Endothelial cell of umbilical vein (primary cell): Measurements from ENCODE around the gene ZNF580. TPM values are rescaled to one million over a fixed set of nuclear protein-coding genes. Genes with fewer than 3 reads are reported as not detected.

Source experiments
- BruUV-seq: library from RNA; stranded (reverse); fragments of 400-500 nt; replicated peaks from 2 replicates; lab custom pipeline; 2021; lab: Mats Ljungman, UMichigan
- CTCF ChIA-PET: fragments of 300-600, 350-600 bp; sonication (Branson Sonifier 250); formaldehyde crosslinking; loops from one replicate; lab custom pipeline; 2021; ENCODE audit warnings: antibody characterized with exemption, inconsistent platforms; lab: Charles Lee
- POLR2A ChIA-PET: fragments of 300-600, 350-600 bp; sonication (Branson Sonifier 250); formaldehyde crosslinking; loops from one replicate; lab custom pipeline; 2021; ENCODE audit warnings: antibody characterized with exemption, inconsistent platforms; lab: Charles Lee
- DNase-seq: peaks from one replicate; pipeline ENCODE4 v3.0.0-alpha.2; 2011; ENCODE audit warnings: low read depth, low spot score
- FAIRE-seq: peaks from 2 replicates; lab custom pipeline; 2011; peaks lifted over from hg19 to GRCh38; lab: Jason Lieb, UNC
- H2AFZ ChIP-seq: 2 replicates; pipeline ENCODE4 v1.6.0; 2012; ENCODE audit warnings: low read depth, low read length, control low read depth, inconsistent platforms
- H3K27ac ChIP-seq: 2 replicates; pipeline ENCODE4 v1.5.1; 2011; ENCODE audit warnings: low read depth, mild to moderate bottlenecking, control low read depth, low read length, moderate library complexity; ENCODE audit not compliant: insufficient read depth
- H3K27me3 ChIP-seq, 2 experiments: 2 replicates each; pipeline versions ENCODE4 v1.6.0 to v1.6.1; 2011; ENCODE audit warnings: low read length in 2 of 2, mixed read lengths in 1 of 2; ENCODE audit not compliant: control insufficient read depth in 2 of 2, insufficient read depth in 2 of 2
- H3K36me3 ChIP-seq, 2 experiments: 2 replicates in 1 of 2; 3 replicates in 1 of 2; pipeline ENCODE4 v1.5.1; 2011; ENCODE audit warnings: low read length in 2 of 2, mild to moderate bottlenecking in 1 of 2, moderate library complexity in 1 of 2; ENCODE audit not compliant: control insufficient read depth in 2 of 2, insufficient read depth in 2 of 2; ENCODE audit errors: extremely low read depth in 1 of 2
- H3K4me1 ChIP-seq: 3 replicates; pipeline ENCODE4 v1.5.1; 2011; ENCODE audit warnings: mild to moderate bottlenecking, low read length; ENCODE audit not compliant: control insufficient read depth, insufficient read depth; ENCODE audit errors: extremely low read depth
- H3K4me2 ChIP-seq: 2 replicates; pipeline ENCODE4 v1.6.1; 2011; ENCODE audit warnings: low read length, control low read depth, mixed read lengths; ENCODE audit not compliant: insufficient read depth
- H3K4me3 ChIP-seq, 3 experiments: fragments of 200-600 bp in 1 of 3; sonication (generic), shearing (Covaris generic) in 1 of 3; replicated peaks in 1 of 3; 2 replicates each; pipeline ENCODE4 v1.5.1; 2011 to 2016; ENCODE audit warnings: control low read depth in 3 of 3, low read length in 3 of 3, mild to moderate bottlenecking in 2 of 3, inconsistent platforms in 1 of 3, low read depth in 1 of 3, moderate library complexity in 1 of 3; ENCODE audit not compliant: insufficient read depth in 1 of 3
- H3K79me2 ChIP-seq: 2 replicates; pipeline ENCODE4 v1.6.0; 2012; ENCODE audit warnings: low read length, inconsistent platforms; ENCODE audit not compliant: control insufficient read depth, insufficient read depth
- H3K9ac ChIP-seq: replicated peaks from 2 replicates; pipeline ENCODE3; 2011; ENCODE audit warnings: low read length, control low read depth; ENCODE audit not compliant: insufficient read depth; ENCODE audit errors: extremely low read depth
- H3K9me1 ChIP-seq: replicated peaks from 3 replicates; pipeline ENCODE4 v1.6.0; 2011; ENCODE audit warnings: mild to moderate bottlenecking, low read length; ENCODE audit not compliant: control insufficient read depth, insufficient read depth; ENCODE audit errors: extremely low read depth
- H3K9me3 ChIP-seq: replicated peaks from 2 replicates; pipeline ENCODE4 v1.5.1; 2012; ENCODE audit warnings: low read length, inconsistent platforms; ENCODE audit not compliant: control insufficient read depth, insufficient read depth
- H4K20me1 ChIP-seq: replicated peaks from 2 replicates; pipeline ENCODE3; 2011; ENCODE audit warnings: mild to moderate bottlenecking, low read length; ENCODE audit not compliant: control insufficient read depth, insufficient read depth; ENCODE audit errors: extremely low read depth
- CTCF ChIP-seq, 2 donors: IDR thresholded peaks; 1 replicate in 1 of 2; 2 replicates in 1 of 2; pipeline ENCODE4 v1.5.1; 2011; ENCODE audit warnings: low read length in 2 of 2, mild to moderate bottlenecking in 2 of 2, moderate library complexity in 2 of 2, control low read depth in 1 of 2, inconsistent platforms in 1 of 2, low read depth in 1 of 2; ENCODE audit not compliant: insufficient read depth in 1 of 2; ENCODE audit errors: extremely low read depth in 1 of 2
- EZH2 ChIP-seq: IDR thresholded peaks from 2 replicates; pipeline ENCODE4 v1.6.1; 2012; ENCODE audit warnings: borderline replicate concordance, low read depth, mild to moderate bottlenecking, moderate library complexity, low read length, inconsistent platforms; ENCODE audit not compliant: severe bottlenecking
- FOS ChIP-seq: IDR thresholded peaks from 2 replicates; pipeline ENCODE4 v1.6.1; 2011; ENCODE audit warnings: mild to moderate bottlenecking, low read length, moderate library complexity, borderline replicate concordance; ENCODE audit not compliant: insufficient read depth
- GATA2 ChIP-seq: IDR thresholded peaks from 2 replicates; pipeline ENCODE4 v1.7.0; 2011; ENCODE audit warnings: low read depth, mild to moderate bottlenecking, moderate library complexity, mixed read lengths, low read length; ENCODE audit not compliant: insufficient read length, insufficient read depth
- JUN ChIP-seq: IDR thresholded peaks from 2 replicates; pipeline ENCODE4 v1.6.1; 2011; ENCODE audit warnings: borderline replicate concordance, low read depth; ENCODE audit not compliant: insufficient read length, insufficient read depth
- MYC ChIP-seq: IDR thresholded peaks from one replicate; pipeline ENCODE4 v1.6.1; 2011; ENCODE audit warnings: mild to moderate bottlenecking, low read depth, low read length
- POLR2A ChIP-seq: IDR thresholded peaks from 2 replicates; pipeline ENCODE4 v1.6.1; 2012; ENCODE audit warnings: low read depth, mild to moderate bottlenecking, control low read depth, low read length
- POLR2AphosphoS5 ChIP-seq: IDR thresholded peaks from 2 replicates; pipeline ENCODE4 v1.6.1; 2012; ENCODE audit warnings: low read depth, mild to moderate bottlenecking, control low read depth, low read length, moderate library complexity; ENCODE audit not compliant: insufficient read depth
- dilution Hi-C: fragments of 300-500 bp; cut with MboI; formaldehyde crosslinking; loops from one replicate; pipeline ENCODE4 v1.15.0; 2019; ENCODE audit warnings: low sequenced_read_pairs; ENCODE audit not compliant: extremely low pct_ligation_motif_present
- intact Hi-C: fragments of 100-400 bp; cut with micrococcal nuclease; formaldehyde crosslinking; loops from one replicate; pipeline ENCODE4 v1.10.0; 2022
- polyA plus RNA-seq, 4 experiments: library from polyadenylated mRNA; depleted of rRNA in 3 of 4; stranded (reverse) in 3 of 4; unstranded in 1 of 4; fragments of >200 nt; gene quantifications; 2 replicates each; pipeline versions ENCODE4 v1.2.1 to v1.2.3, GENCODE V29; 2011 to 2012; ENCODE audit warnings: missing spikeins in 1 of 4
- total RNA-seq: library from RNA; stranded (reverse); gene quantifications from 2 replicates; pipeline ENCODE4 v1.2.3, GENCODE V29; 2021
- TF ChIP-seq, protein P1 (sequence below): IDR thresholded peaks from 2 replicates; pipeline ENCODE4 v1.6.1; 2011; ENCODE audit not compliant: insufficient read depth, insufficient read length

Gene ZNF580
- total and polyA plus RNA-seq, 2 donors (not counting 3 experiments of a cell fraction or from before 2014, with no cell fraction given), result 13.7 to 41.1 TPM

DNA sequence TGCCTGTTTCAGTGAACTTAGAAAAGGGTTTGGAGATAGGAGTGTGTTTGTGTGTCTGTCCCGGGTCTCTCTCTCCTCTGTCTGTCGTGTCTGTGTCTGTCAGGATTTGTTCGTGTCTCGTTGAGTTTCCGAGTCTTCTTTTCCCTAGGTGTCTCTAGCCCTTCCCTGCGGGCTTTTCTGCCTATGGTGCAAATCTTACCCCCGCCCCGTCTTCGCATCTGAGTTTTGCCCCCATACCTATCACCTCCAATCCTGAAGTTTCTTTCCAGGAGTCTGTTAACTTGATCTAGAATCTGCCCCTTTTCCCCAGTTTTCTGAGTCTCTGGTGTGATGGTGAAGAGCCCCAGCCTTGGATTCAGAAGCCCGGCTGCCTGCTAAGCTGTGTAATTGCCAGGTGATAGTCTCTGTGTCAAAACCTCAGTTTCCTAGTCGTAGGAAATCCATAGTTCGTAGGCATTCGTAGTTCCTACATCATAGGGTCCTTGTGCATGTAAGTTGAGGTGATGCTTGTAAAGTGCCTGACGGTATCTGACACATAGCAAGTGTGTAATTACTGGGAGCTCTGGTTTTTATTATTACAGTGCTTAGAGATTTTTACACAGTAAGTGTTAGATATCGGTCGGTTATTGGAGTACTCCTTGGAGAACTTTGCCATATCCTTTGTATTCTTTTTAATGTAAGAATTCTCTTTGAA is 35.0 kb downstream of the ZNF580 start:
- DNase-seq (peak; percentile 29), FAIRE-seq (peak; percentile 79)
- H3K27me3 ChIP-seq, result no peaks in the 10 kb centered on the region
- peaks cover 44% of the 10 kb centered on the region for H3K4me1 ChIP-seq
- ChIA-PET CTCF (interaction anchor here (0.8 to 1.2 kb wide), 3 partner anchors 22 to 134 kb away, joined by 3 to 4 read pairs (median 3); no protein-coding TSS in a partner anchor), POLR2A (interaction anchor here (0.5 kb wide), 1 partner anchor 182 kb away, joined by 3 read pairs; no protein-coding TSS in a partner anchor)
- H4K20me1 ChIP-seq, result peaks cover 5% of the 10 kb centered on the region
- dilution Hi-C loops (no loop called here), intact Hi-C loops (loop anchor here (1.0 kb wide), 1 partner anchor 22 kb away; no protein-coding TSS in a partner anchor)
- H3K9me1 ChIP-seq, result no peaks in the 10 kb centered on the region
- H3K36me3 ChIP-seq, result peaks cover 13 to 16% of the 10 kb centered on the region in 2 experiments
- H3K4me3 ChIP-seq, result peak overlapping the region; percentile 17 to 65 (median 63)
- no peaks in the 10 kb centered on the region for H3K9me3 ChIP-seq
- peak overlapping the region; percentile 91 for H3K4me2 ChIP-seq
- H3K27ac ChIP-seq, result peak overlapping the region; percentile 68
- H2AFZ ChIP-seq, result no peak overlapping the region
- BruUV-seq, result TSS peak; percentile 45
- TF ChIP-seq CTCF (IDR thresholded peaks at IDR 0.05; ENCODE audit: extremely low read depth in 1 of 2, insufficient read depth in 1 of 2, low read depth in 1 of 2, low read length in 2 of 2) (no peak), FOS (no peak), JUN (no peak), EZH2 (no peak), MYC (no peak), POLR2AphosphoS5 (no peak), POLR2A (no peak), GATA2 (no peak)
- TF ChIP-seq, protein P1, sequence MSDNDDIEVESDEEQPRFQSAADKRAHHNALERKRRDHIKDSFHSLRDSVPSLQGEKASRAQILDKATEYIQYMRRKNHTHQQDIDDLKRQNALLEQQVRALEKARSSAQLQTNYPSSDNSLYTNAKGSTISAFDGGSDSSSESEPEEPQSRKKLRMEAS, result no peak
- H3K79me2 ChIP-seq, result peaks cover 79% of the 10 kb centered on the region
- peak overlapping the region; percentile 75 for H3K9ac ChIP-seq
